Colonic mucosa (tissue), 4 donors: ENCODE data around the gene FAM241B. TPM values are rescaled to one million over a fixed set of nuclear protein-coding genes. Genes with fewer than 3 reads are reported as not detected.
A peak's percentile ranks its signal among the peaks of the same experiment; 100 is the strongest.

Source experiments
- DNase-seq: peaks from one replicate; pipeline ENCODE4 v3.0.0-alpha.2; 2020
- H3K27ac ChIP-seq: fragments of 200-600 bp; one replicate; pipeline ENCODE4 v1.8.0; 2021
- H3K27me3 ChIP-seq: fragments of 200-600 bp; one replicate; pipeline ENCODE4 v1.8.0; 2021
- H3K36me3 ChIP-seq: fragments of 200-600 bp; one replicate; pipeline ENCODE4 v1.8.0; 2021
- H3K4me1 ChIP-seq: fragments of 200-600 bp; one replicate; pipeline ENCODE4 v1.8.0; 2021; ENCODE audit warnings: mild to moderate bottlenecking
- H3K4me3 ChIP-seq: fragments of 200-600 bp; one replicate; pipeline ENCODE4 v1.8.0; 2021
- H3K9ac ChIP-seq, 2 donors: one replicate each; pipeline ENCODE4 v1.7.0; 2013; ENCODE audit warnings: control low read depth in 2 of 2, low read depth in 2 of 2, low read length in 2 of 2
- H3K9me3 ChIP-seq: fragments of 200-600 bp; one replicate; pipeline ENCODE4 v1.8.0; 2021
- CTCF ChIP-seq: fragments of 200-600 bp; IDR thresholded peaks from one replicate; pipeline ENCODE4 v1.8.0; 2022; ENCODE audit warnings: antibody characterized with exemption, mild to moderate bottlenecking
- intact Hi-C: fragments of 100-400 bp; cut with DNase I; formaldehyde crosslinking; loops from one replicate; pipeline ENCODE4 v1.14.1; 2022
- total RNA-seq, 2 donors: library from RNA; stranded (reverse); fragmentation: NEBNext Ultra II Directional in 1 of 2; extraction: Animal tissue kit (Norgen Biotek cat#: 25700) in 1 of 2; gene quantifications; one replicate each; pipeline ENCODE4 v1.2.1, GENCODE V29; 2021
- donor health status: healthy.
- donor health status: DM: no; HTN: no; CAD: no.
- donor health status: DM: no; HTN: no; CAD: no.

Gene FAM241B
- total RNA-seq, 2 donors from 2014 or later: 4.2 to 4.5 TPM

- Histone ChIP-seq H3K9me3 (no peaks in the 10 kb centered on the region), H3K36me3 (no peaks in the 10 kb centered on the region), H3K4me1 (no peaks in the 10 kb centered on the region), H3K27ac (no peak overlapping the region), H3K9ac (no peak overlapping the region), H3K4me3 (no peak overlapping the region), H3K27me3 (no peaks in the 10 kb centered on the region)
- DNase-seq: no peak
- TF ChIP-seq CTCF: no peak
- intact Hi-C loops: loop anchor here (10.0 kb wide), 1 partner anchor 273 kb away; no protein-coding TSS in a partner anchor
These were observed 11.4 kb downstream of the FAM241B start for GRCh38 chr10:69641261-69641980.

GRCh38 chr10:69642747-69643146, 12.7 kb downstream of the FAM241B start:
- Histone ChIP-seq H3K9me3 (no peaks in the 10 kb centered on the region), H3K4me3 (no peak overlapping the region), H3K36me3 (no peaks in the 10 kb centered on the region), H3K27ac (no peak overlapping the region), H3K9ac (no peak overlapping the region), H3K4me1 (no peaks in the 10 kb centered on the region), H3K27me3 (no peaks in the 10 kb centered on the region)
- intact Hi-C loops: loop anchor here (10.0 kb wide), 1 partner anchor 272 kb away; no protein-coding TSS in a partner anchor
- DNase-seq: no peak
- TF ChIP-seq CTCF: no peak

- Histone ChIP-seq H3K36me3 (no peaks in the 10 kb centered on the region), H3K4me3 (no peak overlapping the region), H3K4me1 (no peaks in the 10 kb centered on the region), H3K9me3 (no peaks in the 10 kb centered on the region), H3K27ac (no peak overlapping the region), H3K27me3 (no peaks in the 10 kb centered on the region), H3K9ac (no peak overlapping the region)
- no peak for DNase-seq
- intact Hi-C loops: loop anchor here (1.0 to 10.0 kb wide), 2 partner anchors 72 to 271 kb away; no protein-coding TSS in a partner anchor
- no peak for TF ChIP-seq CTCF
These were observed 14.0 kb downstream of the FAM241B start for GRCh38 chr10:69643779-69644657.

GRCh38 chr10:69644658-69645295, 14.7 kb downstream of the FAM241B start:
- intact Hi-C loops: loop anchor here (1.0 to 10.0 kb wide), 2 partner anchors 72 to 270 kb away; no protein-coding TSS in a partner anchor

More at GRCh38 chr10:69644658-69645295, 14.7 kb downstream of the FAM241B start:
- peak; percentile 57 for DNase-seq
- peak; percentile 76 for TF ChIP-seq CTCF
- Histone ChIP-seq H3K36me3 (no peaks in the 10 kb centered on the region), H3K27me3 (no peaks in the 10 kb centered on the region), H3K9me3 (no peaks in the 10 kb centered on the region), H3K4me1 (no peaks in the 10 kb centered on the region), H3K4me3 (no peak overlapping the region), H3K9ac (no peak overlapping the region), H3K27ac (no peak overlapping the region)
